Retinal pigment epithelial cell (primary cell): Measurements from ENCODE around the gene CACNA2D4.

ENCODE experiments used
- DNase-seq: peaks from one replicate; pipeline ENCODE4 v3.0.0-alpha.2; 2010; ENCODE audit warnings: low read depth
- H3K4me3 ChIP-seq: 2 replicates; pipeline ENCODE4 v1.5.1; 2011; ENCODE audit warnings: mild to moderate bottlenecking, low read length, control low read depth, moderate library complexity
- TF ChIP-seq, protein P1 (sequence below): conservative IDR thresholded peaks from 2 replicates; pipeline ENCODE4 v1.5.1; 2011; ENCODE audit warnings: low read depth, low read length, control low read depth, inconsistent platforms

CACNA2D4 gene

DNA sequence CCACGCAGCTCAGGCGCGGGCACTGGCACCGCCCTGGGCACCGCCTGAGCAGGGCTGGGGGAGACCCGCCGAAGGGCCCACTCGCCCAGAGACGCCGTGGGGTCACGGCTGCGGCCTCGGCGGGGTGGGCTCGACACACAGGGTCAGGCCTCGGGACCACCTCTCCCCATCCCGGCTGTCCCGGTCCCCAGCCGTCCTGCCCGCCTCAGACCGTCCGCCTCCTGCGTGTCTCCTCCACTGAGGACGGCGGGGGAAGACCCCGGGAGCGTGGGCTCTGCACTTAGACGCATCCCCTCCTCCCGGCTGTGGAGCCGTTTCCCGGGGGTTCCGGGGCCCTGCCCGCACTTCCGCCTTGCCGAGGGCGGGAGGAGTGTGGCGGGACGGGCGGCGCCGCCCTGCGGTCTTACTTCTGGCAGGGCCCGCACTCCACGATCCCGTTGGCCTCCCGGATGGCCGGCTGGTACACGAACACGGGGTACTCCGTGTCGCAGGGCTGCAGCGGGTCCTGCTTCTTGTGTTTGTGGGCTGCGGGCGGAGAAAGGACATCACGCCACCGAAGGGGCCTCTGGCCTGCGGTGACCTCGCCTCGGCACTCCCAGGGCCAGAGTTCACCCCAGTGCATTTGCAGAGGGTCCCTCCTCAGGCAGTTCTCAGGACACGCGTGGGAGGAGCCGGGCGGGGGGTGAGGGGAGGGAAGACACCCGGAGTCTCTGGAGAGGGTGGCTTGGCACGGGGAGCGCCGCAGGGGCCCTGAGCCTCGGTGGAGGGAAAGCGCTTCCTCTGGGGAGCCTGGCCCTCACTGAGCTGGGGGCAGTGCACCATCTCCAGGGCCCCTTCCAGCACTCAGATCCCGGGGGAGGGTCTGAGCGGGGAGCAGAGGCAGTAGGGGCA lies 121.2 kb downstream of the CACNA2D4 start:
- H3K4me3 ChIP-seq: peak overlapping the region; percentile 38
- DNase-seq: no peak
- TF ChIP-seq, protein P1, sequence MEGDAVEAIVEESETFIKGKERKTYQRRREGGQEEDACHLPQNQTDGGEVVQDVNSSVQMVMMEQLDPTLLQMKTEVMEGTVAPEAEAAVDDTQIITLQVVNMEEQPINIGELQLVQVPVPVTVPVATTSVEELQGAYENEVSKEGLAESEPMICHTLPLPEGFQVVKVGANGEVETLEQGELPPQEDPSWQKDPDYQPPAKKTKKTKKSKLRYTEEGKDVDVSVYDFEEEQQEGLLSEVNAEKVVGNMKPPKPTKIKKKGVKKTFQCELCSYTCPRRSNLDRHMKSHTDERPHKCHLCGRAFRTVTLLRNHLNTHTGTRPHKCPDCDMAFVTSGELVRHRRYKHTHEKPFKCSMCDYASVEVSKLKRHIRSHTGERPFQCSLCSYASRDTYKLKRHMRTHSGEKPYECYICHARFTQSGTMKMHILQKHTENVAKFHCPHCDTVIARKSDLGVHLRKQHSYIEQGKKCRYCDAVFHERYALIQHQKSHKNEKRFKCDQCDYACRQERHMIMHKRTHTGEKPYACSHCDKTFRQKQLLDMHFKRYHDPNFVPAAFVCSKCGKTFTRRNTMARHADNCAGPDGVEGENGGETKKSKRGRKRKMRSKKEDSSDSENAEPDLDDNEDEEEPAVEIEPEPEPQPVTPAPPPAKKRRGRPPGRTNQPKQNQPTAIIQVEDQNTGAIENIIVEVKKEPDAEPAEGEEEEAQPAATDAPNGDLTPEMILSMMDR: no peak

DNA sequence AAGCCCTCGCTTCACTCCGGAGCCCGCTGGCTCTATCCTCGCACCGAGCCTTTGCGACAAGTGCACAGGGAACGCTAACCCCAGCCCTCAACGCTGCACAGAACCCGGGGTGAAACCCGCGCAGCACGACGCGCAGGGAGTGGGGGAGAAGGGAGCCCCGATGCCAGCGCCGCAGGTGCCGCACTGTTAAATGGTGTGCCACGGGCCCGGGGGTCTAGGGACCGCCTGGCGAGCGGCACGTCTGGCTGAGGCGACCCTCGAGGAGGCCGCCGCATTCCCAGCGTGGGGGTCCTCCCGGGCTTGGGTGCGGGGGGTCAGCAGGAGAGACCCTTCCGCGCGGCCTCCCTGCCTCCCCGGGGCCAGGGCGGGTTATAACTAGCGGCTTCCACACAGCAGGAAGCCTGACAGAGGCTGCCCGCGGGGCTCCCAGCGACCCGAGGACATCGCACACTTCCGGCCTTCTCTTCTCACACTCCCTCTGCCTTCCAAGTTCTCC lies 121.9 kb downstream of the CACNA2D4 start:
- peak overlapping the region; percentile 38 for H3K4me3 ChIP-seq
- no peak for DNase-seq

DNA sequence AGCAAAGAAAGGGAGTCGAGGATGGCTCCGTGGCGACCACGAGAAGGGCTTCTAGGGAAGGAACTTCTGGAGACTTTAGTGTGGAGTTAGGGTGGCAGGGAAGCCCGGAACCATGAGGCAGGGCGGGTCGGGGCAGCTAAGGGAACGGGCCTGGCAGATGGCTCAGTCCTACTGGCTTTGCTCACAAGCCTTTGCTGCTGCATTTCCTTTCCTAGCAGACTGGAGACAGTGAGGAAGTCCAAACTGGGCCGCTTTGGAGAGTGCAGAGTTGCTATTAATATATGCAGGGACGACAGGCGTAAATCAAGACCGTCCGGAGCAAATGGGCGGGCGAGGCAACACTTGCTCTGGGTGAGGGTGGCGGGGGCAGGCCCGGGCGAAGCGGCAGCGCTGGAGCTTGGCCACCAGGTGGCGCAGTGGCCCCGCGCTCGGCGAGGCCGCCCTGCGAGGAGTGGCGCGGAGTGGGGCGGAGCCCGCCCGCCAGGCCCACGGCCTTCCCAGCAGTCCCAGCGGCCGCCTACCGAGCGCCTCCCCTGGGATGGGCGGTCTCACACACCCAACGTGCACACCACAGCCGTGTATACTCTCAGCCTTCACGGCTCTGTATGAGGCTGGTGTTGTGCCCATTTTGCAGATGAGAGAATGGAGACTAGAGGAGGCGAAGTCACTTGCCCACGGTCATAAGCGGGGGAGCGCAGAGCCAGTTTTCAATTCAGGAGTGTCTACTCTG lies 122.5 kb downstream of the CACNA2D4 start:
- peak overlapping the region; percentile 38 for H3K4me3 ChIP-seq
- peak; percentile 43 for DNase-seq
- TF ChIP-seq, protein P1: peak; percentile 73

More for the DNA sequence above, 121.9 kb downstream of the CACNA2D4 start:
- TF ChIP-seq, protein P1: no peak

DNA sequence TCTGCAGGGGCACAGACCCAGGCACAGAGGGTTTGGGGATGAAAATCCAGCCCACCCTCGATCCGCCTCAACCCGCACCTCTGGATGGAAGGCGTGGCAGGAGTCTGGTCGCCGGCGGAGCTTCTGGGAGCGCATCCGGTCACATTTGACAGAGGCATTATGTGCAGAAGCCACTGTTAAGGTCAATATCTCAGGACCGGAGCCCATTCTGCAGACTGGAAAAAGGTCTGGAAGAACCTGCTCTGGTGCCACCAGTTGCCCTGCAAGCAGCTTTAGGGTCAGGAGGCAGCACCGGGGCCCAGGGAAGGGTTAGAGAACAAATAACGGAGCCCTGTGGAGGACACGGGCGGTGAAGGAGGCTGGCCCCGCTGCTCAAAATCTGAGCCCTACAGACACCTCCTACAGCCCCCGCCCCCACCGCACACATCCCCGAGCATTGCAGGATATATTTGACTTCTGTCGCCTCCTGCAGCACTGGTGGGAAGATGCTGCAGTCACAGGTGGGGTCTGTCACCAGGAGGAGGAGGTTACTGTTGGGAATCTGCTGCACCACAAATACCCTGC lies 123.1 kb downstream of the CACNA2D4 start:
- H3K4me3 ChIP-seq: no peak overlapping the region
- TF ChIP-seq, protein P1: no peak
- DNase-seq: no peak

DNA sequence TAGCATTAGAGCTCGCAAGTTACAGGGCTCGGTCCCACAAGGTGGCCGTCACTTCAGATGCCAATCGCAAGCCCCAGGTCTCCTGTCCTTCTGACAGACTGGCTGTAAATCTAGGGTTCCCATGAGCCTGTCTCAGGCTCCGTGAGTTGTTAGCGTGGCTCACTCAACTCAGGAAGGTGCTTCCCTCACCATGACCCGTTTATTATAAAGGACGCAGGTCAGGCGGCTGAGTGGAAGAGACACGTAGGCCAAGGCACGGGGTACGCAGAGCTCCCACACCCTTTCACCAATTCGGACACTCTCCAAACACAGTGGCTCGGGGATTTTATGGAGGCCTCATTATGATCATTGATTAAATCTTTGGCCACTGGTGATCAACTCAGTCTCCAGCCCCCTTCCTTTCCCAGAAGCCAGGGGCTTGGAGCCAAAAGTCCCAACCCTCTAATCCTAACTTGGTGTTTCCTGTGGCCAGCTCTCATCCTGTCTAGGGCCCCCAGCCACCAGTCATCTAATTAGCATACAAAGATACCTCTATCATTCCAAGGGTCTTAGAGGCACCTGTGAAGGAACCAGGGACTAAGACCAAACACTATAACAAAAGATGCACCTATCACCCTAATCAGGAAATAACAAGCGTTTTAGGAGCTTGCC lies 123.9 kb downstream of the CACNA2D4 start:
- TF ChIP-seq, protein P1: no peak
- H3K4me3 ChIP-seq: no peak overlapping the region
- DNase-seq: no peak

DNA sequence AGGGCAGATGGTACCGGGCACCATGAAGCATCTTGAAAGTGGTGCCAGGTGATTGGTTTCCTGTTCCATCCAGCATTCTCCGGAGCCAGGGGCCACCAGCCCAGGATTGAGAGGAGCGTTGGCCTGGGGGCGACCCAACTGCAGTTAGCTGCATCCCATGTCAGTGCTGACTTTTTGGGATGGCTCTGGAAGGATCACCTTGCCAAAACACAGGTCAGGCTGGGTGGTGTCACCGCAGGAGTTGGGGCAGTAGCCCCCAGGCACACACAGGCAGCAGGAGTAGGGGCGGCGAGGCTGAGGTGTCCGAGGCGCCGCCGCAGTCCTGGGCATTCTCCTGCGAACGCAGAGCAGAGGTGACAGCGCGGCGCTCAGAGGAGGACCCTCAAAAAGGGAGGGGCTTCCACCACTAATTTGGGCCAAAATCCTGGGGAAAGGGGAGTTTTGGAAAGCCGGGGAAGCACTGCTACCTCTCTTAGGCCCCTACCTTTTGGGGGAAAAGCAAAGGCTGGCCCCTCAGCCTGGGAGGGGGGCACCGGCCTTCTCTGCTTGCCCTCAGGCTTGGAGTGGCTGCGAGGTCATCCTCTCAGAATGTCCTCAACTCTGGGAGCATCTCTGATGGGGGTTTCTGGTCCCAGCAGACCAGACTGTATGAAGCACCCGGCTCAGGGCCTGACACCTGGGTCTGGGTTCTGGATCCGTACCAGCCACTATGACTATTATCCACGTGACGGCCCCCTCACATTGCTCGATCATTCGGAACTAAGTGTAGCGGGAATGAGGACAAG lies 124.8 kb downstream of the CACNA2D4 start:
- DNase-seq: no peak
- TF ChIP-seq, protein P1: no peak
- no peak overlapping the region for H3K4me3 ChIP-seq
